Nephron progenitor cell (in vitro differentiated cells): ENCODE results near the gene IFT80.

Experiments used
- DNase-seq: peaks from one replicate; pipeline ENCODE4 v3.0.0; 2021
- H3K27ac Mint-ChIP-seq: 2 replicates; pipeline ENCODE4 v1.8.0; 2021; ENCODE audit warnings: mild to moderate bottlenecking, moderate library complexity, mixed read lengths
- H3K27me3 Mint-ChIP-seq: 2 replicates; pipeline ENCODE4 v1.8.0; 2021; ENCODE audit warnings: mild to moderate bottlenecking, low read depth, mixed read lengths; ENCODE audit not compliant: poor library complexity
- H3K36me3 Mint-ChIP-seq: 2 replicates; pipeline ENCODE4 v1.8.0; 2021; ENCODE audit warnings: low read depth, mixed read lengths
- H3K4me1 Mint-ChIP-seq: 2 replicates; pipeline ENCODE4 v1.8.0; 2021; ENCODE audit warnings: mixed read lengths
- H3K4me3 Mint-ChIP-seq: 2 replicates; pipeline ENCODE4 v1.8.0; 2021; ENCODE audit warnings: mild to moderate bottlenecking, moderate library complexity, mixed read lengths
- H3K9me3 Mint-ChIP-seq: 2 replicates; pipeline ENCODE4 v1.8.0; 2021; ENCODE audit warnings: mild to moderate bottlenecking, moderate library complexity, mixed read lengths
- TF ChIP-seq, protein P1 (sequence below): fragments of 200-600 bp; sonication (generic); IDR thresholded peaks from 2 replicates; pipeline ENCODE4 v1.5.0; 2021; ENCODE audit warnings: antibody characterized with exemption

The IFT80 gene

GRCh38 chr3:160399125-160400029, at the start of gene IFT80, which contains the start of gene SMC4:
IFT80 (minus strand) TSS chr3:160399225; CDS start chr3:160384600, 14,625 bp downstream.
SMC4 (plus strand) TSS chr3:160399650; CDS start chr3:160400827, 1,177 bp downstream.
- peaks cover 4% of the 10 kb centered on the region for H3K27me3 Mint-ChIP-seq
- peak within 1 kb of the TSS; percentile 99 for H3K27ac Mint-ChIP-seq
- DNase-seq, result peak; percentile 94
- peak within 1 kb of the TSS; percentile 99 for H3K4me3 Mint-ChIP-seq
- H3K36me3 Mint-ChIP-seq, result peaks cover 6% of the 10 kb centered on the region
- peaks cover 4% of the 10 kb centered on the region for H3K9me3 Mint-ChIP-seq
- TF ChIP-seq, protein P1, sequence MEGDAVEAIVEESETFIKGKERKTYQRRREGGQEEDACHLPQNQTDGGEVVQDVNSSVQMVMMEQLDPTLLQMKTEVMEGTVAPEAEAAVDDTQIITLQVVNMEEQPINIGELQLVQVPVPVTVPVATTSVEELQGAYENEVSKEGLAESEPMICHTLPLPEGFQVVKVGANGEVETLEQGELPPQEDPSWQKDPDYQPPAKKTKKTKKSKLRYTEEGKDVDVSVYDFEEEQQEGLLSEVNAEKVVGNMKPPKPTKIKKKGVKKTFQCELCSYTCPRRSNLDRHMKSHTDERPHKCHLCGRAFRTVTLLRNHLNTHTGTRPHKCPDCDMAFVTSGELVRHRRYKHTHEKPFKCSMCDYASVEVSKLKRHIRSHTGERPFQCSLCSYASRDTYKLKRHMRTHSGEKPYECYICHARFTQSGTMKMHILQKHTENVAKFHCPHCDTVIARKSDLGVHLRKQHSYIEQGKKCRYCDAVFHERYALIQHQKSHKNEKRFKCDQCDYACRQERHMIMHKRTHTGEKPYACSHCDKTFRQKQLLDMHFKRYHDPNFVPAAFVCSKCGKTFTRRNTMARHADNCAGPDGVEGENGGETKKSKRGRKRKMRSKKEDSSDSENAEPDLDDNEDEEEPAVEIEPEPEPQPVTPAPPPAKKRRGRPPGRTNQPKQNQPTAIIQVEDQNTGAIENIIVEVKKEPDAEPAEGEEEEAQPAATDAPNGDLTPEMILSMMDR, result no peak
- H3K4me1 Mint-ChIP-seq, result peaks cover 55% of the 10 kb centered on the region

- Mint-ChIP-seq H3K27ac (no peak overlapping the region), H3K27me3 (peaks cover 2% of the 10 kb centered on the region), H3K36me3 (peaks cover 57% of the 10 kb centered on the region), H3K9me3 (peaks cover 52% of the 10 kb centered on the region), H3K4me1 (peaks cover 35% of the 10 kb centered on the region), H3K4me3 (peak overlapping the region; percentile 98)
- TF ChIP-seq, protein P1, result no peak
- no peak for DNase-seq
These were observed 48.5 kb upstream of the IFT80 start for GRCh38 chr3:160447544-160447943.

- Mint-ChIP-seq H3K4me1 (peaks cover 35% of the 10 kb centered on the region), H3K36me3 (peaks cover 67% of the 10 kb centered on the region), H3K4me3 (peak overlapping the region; percentile 68), H3K9me3 (peaks cover 59% of the 10 kb centered on the region), H3K27me3 (no peaks in the 10 kb centered on the region), H3K27ac (peak overlapping the region; percentile 54)
- TF ChIP-seq, protein P1, result no peak
- no peak for DNase-seq
These were observed 47.6 kb upstream of the IFT80 start for GRCh38 chr3:160446522-160447056.

- no peak overlapping the region for H3K4me3 Mint-ChIP-seq
- peaks cover 65% of the 10 kb centered on the region for H3K9me3 Mint-ChIP-seq
- H3K4me1 Mint-ChIP-seq, result peaks cover 35% of the 10 kb centered on the region
- peaks cover 74% of the 10 kb centered on the region for H3K36me3 Mint-ChIP-seq
- TF ChIP-seq, protein P1, result no peak
- no peak for DNase-seq
- H3K27me3 Mint-ChIP-seq, result no peaks in the 10 kb centered on the region
- H3K27ac Mint-ChIP-seq, result no peak overlapping the region
These were observed 46.8 kb upstream of the IFT80 start for GRCh38 chr3:160445854-160446253.

DNA sequence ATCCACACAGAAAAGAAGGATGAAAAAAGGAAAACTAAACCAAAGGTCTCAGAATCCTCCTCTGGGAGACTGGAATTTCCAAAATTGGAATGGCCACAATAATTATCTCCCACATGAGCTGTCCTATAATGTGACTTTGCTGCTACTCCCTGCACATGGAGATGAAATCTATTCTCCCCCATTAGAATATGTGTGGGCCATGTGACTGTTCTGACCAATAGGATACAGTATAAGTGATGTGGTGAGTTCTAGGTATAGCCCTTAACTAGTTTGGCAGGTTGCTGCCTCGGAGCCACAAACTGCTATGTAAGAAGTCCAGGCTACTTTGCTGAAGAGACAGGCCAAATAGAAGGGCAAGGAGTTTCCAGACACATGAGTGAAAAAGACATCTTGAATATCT, 45.4 kb upstream of the IFT80 start:
- no peak for DNase-seq
- no peak overlapping the region for H3K27ac Mint-ChIP-seq
- peaks cover 67% of the 10 kb centered on the region for H3K9me3 Mint-ChIP-seq
- peaks cover 83% of the 10 kb centered on the region for H3K36me3 Mint-ChIP-seq
- no peak overlapping the region for H3K4me3 Mint-ChIP-seq
- peaks cover 28% of the 10 kb centered on the region for H3K4me1 Mint-ChIP-seq
- TF ChIP-seq, protein P1, result no peak
- no peaks in the 10 kb centered on the region for H3K27me3 Mint-ChIP-seq
